Ovary (tissue), 9 donors: ENCODE measurements around the gene ARPC5L. TPM values are rescaled to one million over a fixed set of nuclear protein-coding genes. Genes with fewer than 3 reads are reported as not detected.

ENCODE experiments used
- DNase-seq, 5 donors: peaks; one replicate each; pipeline ENCODE4 v3.0.0-alpha.2; 2019 to 2020
- H3K27ac ChIP-seq, 2 donors: fragments of 200-600 bp; one replicate each; pipeline versions ENCODE4 v1.5.1 to v1.8.0; 2019 to 2022
- H3K27me3 ChIP-seq: fragments of 200-600 bp; one replicate; pipeline ENCODE4 v1.8.0; 2022
- H3K36me3 ChIP-seq: fragments of 200-600 bp; sonication (generic); one replicate; pipeline ENCODE4 v1.5.1; 2019
- H3K4me1 ChIP-seq: one replicate; pipeline ENCODE4 v1.8.1; 2013; ENCODE audit warnings: mild to moderate bottlenecking, moderate library complexity; ENCODE audit not compliant: insufficient read depth
- H3K4me3 ChIP-seq: fragments of 200-600 bp; sonication (generic); one replicate; pipeline ENCODE4 v1.5.1; 2017
- H3K9me3 ChIP-seq, 2 donors: fragments of 200-600 bp in 1 of 2; sonication (generic) in 1 of 2; one replicate each; pipeline versions ENCODE4 v1.5.1 to v1.8.1; 2013 to 2019; ENCODE audit warnings: mild to moderate bottlenecking in 1 of 2, moderate library complexity in 1 of 2
- CTCF ChIP-seq, 3 donors: fragments of 450-650 bp in 2 of 3; fragments of 200-600 bp in 1 of 3; IDR thresholded peaks; one replicate each; pipeline versions ENCODE4 v1.5.1 to v1.8.0; 2016 to 2022; ENCODE audit warnings: antibody characterized with exemption in 3 of 3, mild to moderate bottlenecking in 1 of 3
- EP300 ChIP-seq: sonication (generic); formaldehyde crosslinking; IDR thresholded peaks from one replicate; pipeline ENCODE4 v1.6.1; 2017; ENCODE audit warnings: antibody characterized with exemption
- POLR2A ChIP-seq: fragments of 450-650 bp; IDR thresholded peaks from one replicate; pipeline ENCODE4 v1.6.1; 2017; ENCODE audit warnings: antibody characterized with exemption, mild to moderate bottlenecking, moderate library complexity
- WGBS, 3 donors: extraction: QIAGEN DNeasy Blood & Tissue Kit in 1 of 3; methylation state at CpG; one replicate each; pipeline versions ENCODE4 v1.1.5 to v1.1.7; 2013 to 2017; 5-methylcytosine and 5-hydroxymethylcytosine counted together
- intact Hi-C, 4 donors: fragments of 100-400 bp; cut with DNase I; formaldehyde crosslinking; loops; one replicate each; pipeline versions ENCODE4 v1.11.0 to v1.15.1; 2022 to 2023
- polyA plus RNA-seq, 2 donors: library from polyadenylated mRNA; stranded (reverse); fragments of 200-250 nt in 1 of 2; fragments of 350-450 nt in 1 of 2; fragmentation: Illumina TruSeq in 1 of 2; extraction: RNeasy Lipid Tissue Mini Kit (QIAGEN cat#74804) in 1 of 2; gene quantifications; one replicate each; pipeline ENCODE4 v1.2.3, GENCODE V29; 2013 to 2014
- total RNA-seq, 7 donors: library from RNA; depleted of rRNA in 2 of 7; stranded (reverse); fragments of >200 nt in 2 of 7; fragmentation: NEBNext Ultra II Directional in 3 of 7; extraction: Animal tissue kit (Norgen Biotek cat#: 25700) in 3 of 7; gene quantifications; one replicate each; pipeline versions ENCODE4 v1.1.0 to v1.2.4, GENCODE V29; 2016 to 2023
- donor health status: DM: no; HTN: no; CAD: no; lungs with moderate emphysema.
- donor health status: DM: no; HTN: no; CAD: no.
- donor health status: Bipolar disorder and iron deficiency.
- donor health status: DM: yes; HTN: yes; CAD: no.
- donor health status: DM: no; HTN: no; CAD: no.
- donor health status: DM: yes; HTN: yes; CAD: no.

The ARPC5L gene
- total and polyA plus RNA-seq, 9 donors = 8.5 to 27.0 (median 16.6) TPM

DNA sequence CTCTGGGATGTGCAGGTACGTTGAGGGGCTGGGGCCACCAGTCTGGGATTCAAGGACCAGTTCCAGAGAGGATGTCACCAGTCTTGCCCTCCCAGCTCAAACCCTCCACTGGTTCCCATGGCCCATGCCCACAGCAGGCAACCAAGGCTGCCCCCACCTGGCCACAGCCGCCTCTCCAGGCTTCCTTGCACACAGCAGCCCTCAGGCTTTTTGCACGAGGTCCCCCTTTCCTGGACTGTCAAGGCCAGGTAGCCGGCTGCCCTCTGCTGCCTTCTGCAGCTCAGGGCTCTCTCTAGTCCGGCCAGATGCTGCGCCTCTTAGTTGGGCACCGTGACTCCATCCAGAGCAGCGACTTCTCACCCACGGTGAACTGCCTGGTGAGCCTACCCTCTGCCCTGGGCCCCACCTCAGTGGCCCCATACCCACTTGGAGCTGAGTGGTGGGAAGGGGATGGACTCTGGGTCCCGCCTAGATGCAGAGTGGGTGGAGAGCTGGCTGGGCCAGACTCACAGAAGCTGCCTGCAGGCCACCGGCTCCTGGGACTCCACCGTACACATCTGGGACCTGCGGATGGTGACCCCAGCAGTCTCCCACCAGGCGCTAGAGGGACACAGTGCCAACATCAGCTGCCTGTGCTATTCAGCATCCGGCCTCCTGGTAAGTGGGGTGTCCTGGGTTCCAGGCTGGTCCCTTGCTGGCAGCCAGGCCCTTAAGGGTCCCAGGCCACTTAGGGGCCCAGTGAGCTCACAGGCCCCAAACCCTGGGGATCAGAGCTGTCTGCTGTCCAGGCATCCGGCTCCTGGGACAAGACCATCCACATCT lies 5.8 kb upstream of the ARPC5L start:
- Histone ChIP-seq H3K36me3 (no peaks in the 10 kb centered on the region), H3K27ac (no peak overlapping the region), H3K27me3 (no peaks in the 10 kb centered on the region), H3K4me3 (no peak overlapping the region), H3K9me3 (no peaks in the 10 kb centered on the region), H3K4me1 (peaks cover 10% of the 10 kb centered on the region)
- no peak for TF ChIP-seq POLR2A
- no peak for TF ChIP-seq EP300
- TF ChIP-seq CTCF (IDR thresholded peaks at IDR 0.05) = no peak
- no peak for DNase-seq
- WGBS, 3 donors = 47 to 56% (median 47%) methylated on average over 14 to 16 of the region's 16 CpGs
- intact Hi-C loops = loop anchor here in 1 of 4 donors (10.0 kb wide), 1 partner anchor 241 kb away; no protein-coding TSS in a partner anchor

DNA sequence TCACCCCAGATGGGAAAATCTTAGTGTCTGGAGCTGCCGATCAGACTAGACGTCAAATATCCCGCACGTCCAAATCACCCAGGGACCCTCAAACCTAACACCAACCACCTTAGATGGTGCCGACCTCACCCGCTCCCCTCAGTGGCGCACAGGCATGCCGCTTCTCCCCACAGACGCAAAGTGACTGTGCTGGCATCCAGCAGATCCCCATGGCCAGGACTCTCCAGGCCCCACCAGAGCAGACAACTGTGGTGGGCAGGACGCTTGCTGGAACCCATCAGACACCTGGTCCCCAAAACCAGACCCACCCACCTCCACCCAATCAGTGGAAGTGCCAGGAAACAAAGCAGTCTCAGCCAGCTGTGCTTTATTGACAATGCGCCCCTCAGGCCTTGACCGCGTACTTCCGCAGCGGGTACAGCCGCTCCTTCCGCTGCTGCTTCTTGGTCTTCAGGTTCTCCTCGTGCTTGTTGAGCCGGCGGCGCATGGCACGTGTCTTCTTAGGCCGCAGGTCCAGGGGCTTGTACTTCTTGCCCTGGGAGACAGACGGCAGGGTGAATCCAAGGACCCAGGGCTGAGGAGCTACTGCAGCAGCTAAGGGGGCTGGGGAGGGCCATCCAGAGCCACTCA lies 4.3 kb upstream of the ARPC5L start:
- Histone ChIP-seq H3K4me1 (peaks cover 9% of the 10 kb centered on the region), H3K9me3 (no peaks in the 10 kb centered on the region), H3K36me3 (no peaks in the 10 kb centered on the region), H3K27me3 (no peaks in the 10 kb centered on the region), H3K27ac (no peak overlapping the region), H3K4me3 (no peak overlapping the region)
- TF ChIP-seq POLR2A (no peak), CTCF (IDR thresholded peaks at IDR 0.05) (no peak), EP300 (no peak)
- DNase-seq = no peak
- intact Hi-C loops = loop anchor here in 1 of 4 donors (10.0 kb wide), 1 partner anchor 243 kb away; no protein-coding TSS in a partner anchor
- WGBS, 3 donors = 75 to 80% (median 79%) methylated on average over 24 of the region's 24 CpGs

GRCh38 chr9:124858330-124859046 lies 3.4 kb upstream of the ARPC5L start:
- intact Hi-C loops = loop anchor here in 1 of 4 donors (10.0 kb wide), 1 partner anchor 244 kb away; no protein-coding TSS in a partner anchor
- Histone ChIP-seq H3K4me3 (no peak overlapping the region), H3K27me3 (no peaks in the 10 kb centered on the region), H3K4me1 (peaks cover 6% of the 10 kb centered on the region), H3K27ac (no peak overlapping the region), H3K36me3 (no peaks in the 10 kb centered on the region), H3K9me3 (no peaks in the 10 kb centered on the region)
- TF ChIP-seq CTCF (IDR thresholded peaks at IDR 0.05) (no peak), EP300 (no peak), POLR2A (no peak)
- 53 to 66% (median 63%) methylated on average over 9 of the region's 9 CpGs for WGBS, 3 donors
- no peak for DNase-seq
